Measurements from ENCODE around the gene ABR.

GRCh38 chr17:1168533-1169220, 11.1 kb downstream of the ABR start:
- TF ChIP-seq, protein P1, sequence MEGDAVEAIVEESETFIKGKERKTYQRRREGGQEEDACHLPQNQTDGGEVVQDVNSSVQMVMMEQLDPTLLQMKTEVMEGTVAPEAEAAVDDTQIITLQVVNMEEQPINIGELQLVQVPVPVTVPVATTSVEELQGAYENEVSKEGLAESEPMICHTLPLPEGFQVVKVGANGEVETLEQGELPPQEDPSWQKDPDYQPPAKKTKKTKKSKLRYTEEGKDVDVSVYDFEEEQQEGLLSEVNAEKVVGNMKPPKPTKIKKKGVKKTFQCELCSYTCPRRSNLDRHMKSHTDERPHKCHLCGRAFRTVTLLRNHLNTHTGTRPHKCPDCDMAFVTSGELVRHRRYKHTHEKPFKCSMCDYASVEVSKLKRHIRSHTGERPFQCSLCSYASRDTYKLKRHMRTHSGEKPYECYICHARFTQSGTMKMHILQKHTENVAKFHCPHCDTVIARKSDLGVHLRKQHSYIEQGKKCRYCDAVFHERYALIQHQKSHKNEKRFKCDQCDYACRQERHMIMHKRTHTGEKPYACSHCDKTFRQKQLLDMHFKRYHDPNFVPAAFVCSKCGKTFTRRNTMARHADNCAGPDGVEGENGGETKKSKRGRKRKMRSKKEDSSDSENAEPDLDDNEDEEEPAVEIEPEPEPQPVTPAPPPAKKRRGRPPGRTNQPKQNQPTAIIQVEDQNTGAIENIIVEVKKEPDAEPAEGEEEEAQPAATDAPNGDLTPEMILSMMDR (IDR thresholded peaks at IDR 0.05 in 8 of 11, conservative IDR thresholded peaks at IDR 0.05 in 3 of 11) = no peak
- no peak for TF ChIP-seq POLR2A (IDR thresholded peaks at IDR 0.05)

All from spleen (tissue), 7 donors.